ENCODE results near the gene S1PR4. TPM values are rescaled to one million over a fixed set of nuclear protein-coding genes. Genes with fewer than 3 reads are reported as not detected.

Gene S1PR4
- total RNA-seq, 4 donors from 2014 or later = 0.53 to 4.2 (median 1.9) TPM

DNA sequence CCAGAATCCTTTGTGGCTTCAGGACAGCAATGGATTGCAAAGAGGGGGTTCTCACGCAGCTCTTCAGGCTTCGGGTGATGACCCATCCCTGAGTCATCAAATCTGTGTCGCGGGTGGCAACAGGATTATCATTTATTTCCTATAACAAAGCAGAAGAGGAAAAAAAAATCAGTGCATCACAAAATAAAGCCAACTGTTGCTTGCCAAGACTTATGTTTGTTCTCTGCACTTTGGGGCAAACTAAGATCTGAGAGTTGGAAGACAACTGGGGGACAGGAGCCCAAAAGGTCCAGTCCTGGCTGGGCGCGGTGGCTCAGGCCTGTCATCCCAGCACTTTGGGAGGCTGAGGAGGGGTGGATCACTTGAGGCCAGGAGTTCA is 36.3 kb upstream of the S1PR4 start:
- intact Hi-C loops (cut with DNase I) = no loop called here
- DNase-seq = no peak
- H3K27ac ChIP-seq = peak overlapping the region; percentile 64 to 90 (median 88)
- H3K4me3 ChIP-seq = peak overlapping the region in 3 of 4 donors; percentile 4 to 37 (median 25)
- H3K27me3 ChIP-seq = no peaks in the 10 kb centered on the region
- no peaks in the 10 kb centered on the region for H3K9me3 ChIP-seq
- peaks cover 22 to 54% (median 30%) of the 10 kb centered on the region in 3 donors for H3K4me1 ChIP-seq
- 15 to 23% methylated on average over 5 to 6 of the region's 6 CpGs for WGBS, 2 donors
- no peak for TF ChIP-seq CTCF (IDR thresholded peaks at IDR 0.05)
- no peak for TF ChIP-seq POLR2A (IDR thresholded peaks at IDR 0.05)
- peaks cover 0 to 25% (median 0%) of the 10 kb centered on the region in 3 donors for H3K36me3 ChIP-seq

- intact Hi-C loops (cut with DNase I) = no loop called here
- TF ChIP-seq POLR2A (IDR thresholded peaks at IDR 0.05) (no peak), CTCF (IDR thresholded peaks at IDR 0.05) (no peak)
- H3K27me3 ChIP-seq = no peaks in the 10 kb centered on the region
- no peak for DNase-seq
- peak overlapping the region in 1 of 4 donors; percentile 37 for H3K4me3 ChIP-seq
- H3K36me3 ChIP-seq = peaks cover 0 to 25% (median 0%) of the 10 kb centered on the region in 3 donors
- no peaks in the 10 kb centered on the region for H3K9me3 ChIP-seq
- H3K4me1 ChIP-seq = peaks cover 22 to 48% (median 25%) of the 10 kb centered on the region in 3 donors
- peak overlapping the region; percentile 64 to 90 (median 88) for H3K27ac ChIP-seq
- 59 to 63% methylated on average over 10 to 11 of the region's 11 CpGs for WGBS, 2 donors
These were observed 35.7 kb upstream of the S1PR4 start for GRCh38 chr19:3142781-3143337.

DNA sequence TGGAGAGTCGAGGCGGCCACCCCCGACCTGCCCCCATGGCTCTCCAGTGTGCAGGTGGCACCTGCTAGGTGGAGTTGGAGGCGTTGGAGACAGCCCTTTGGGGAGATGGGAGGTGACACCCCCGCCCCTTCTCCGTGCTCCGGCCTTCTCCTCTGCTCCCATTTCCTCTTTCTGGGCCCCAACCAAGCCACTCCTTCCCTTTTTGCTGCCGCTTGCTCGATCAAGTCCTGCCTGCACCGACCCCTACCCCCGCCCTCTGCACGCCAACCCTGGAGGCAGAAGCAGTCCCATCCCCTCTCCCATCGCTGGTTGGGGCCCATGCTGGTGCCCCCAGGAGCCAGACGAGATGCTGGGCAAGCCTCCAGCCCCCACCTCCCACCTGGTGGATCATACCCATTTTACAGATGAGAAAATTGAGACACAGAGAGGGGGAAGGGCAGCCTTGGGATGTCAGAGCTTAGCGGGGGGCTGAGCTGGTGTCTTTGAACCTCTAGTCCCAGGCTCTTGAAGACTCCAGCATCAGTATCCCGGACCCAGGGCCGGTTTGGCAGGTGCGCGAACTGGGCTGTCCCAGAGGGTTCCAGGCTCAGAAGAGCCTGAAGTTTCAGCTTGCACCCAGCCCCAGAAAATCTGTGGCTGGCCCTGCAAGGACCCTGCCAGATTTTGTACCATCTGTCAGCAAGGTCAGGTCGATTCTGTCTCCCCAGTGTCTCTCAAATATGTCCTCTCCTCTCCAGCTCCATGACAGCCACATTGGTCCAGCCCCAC is 32.5 kb upstream of the S1PR4 start:
- Histone ChIP-seq H3K27me3 (peaks cover 0 to 6% (median 0%) of the 10 kb centered on the region in 4 donors), H3K36me3 (peaks cover 0 to 49% (median 6%) of the 10 kb centered on the region in 3 donors), H3K27ac (peak overlapping the region in 2 of 4 donors; percentile 13 to 39), H3K9me3 (no peaks in the 10 kb centered on the region), H3K4me3 (no peak overlapping the region), H3K4me1 (peaks cover 21 to 32% (median 22%) of the 10 kb centered on the region in 3 donors)
- DNase-seq = no peak
- intact Hi-C loops (cut with DNase I) = no loop called here
- TF ChIP-seq POLR2A (IDR thresholded peaks at IDR 0.05) (no peak), CTCF (IDR thresholded peaks at IDR 0.05) (no peak)
- 61 to 75% methylated on average over 14 to 15 of the region's 20 CpGs for WGBS, 2 donors

DNA sequence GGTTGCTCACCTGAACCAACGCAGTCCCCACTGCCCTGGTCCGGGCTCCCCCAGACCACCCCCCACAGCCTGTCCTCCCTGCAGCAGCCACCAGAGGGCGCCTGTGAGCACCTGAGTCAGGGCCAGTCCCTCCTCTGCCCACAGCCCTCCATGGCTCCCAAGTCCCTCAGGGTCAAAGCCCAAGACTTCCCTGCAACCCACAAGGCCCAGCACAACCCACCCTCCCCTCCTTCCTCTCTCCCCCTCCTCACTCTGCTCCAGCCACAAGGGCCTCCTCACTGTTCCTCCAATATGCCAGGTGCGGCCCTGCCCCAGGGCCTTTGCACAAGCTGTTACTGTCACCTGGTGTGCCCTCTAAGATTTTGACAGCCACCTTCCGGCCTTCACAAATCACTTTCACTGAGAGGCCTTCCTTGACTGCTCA is 31.9 kb upstream of the S1PR4 start:
- Histone ChIP-seq H3K36me3 (peaks cover 0 to 55% (median 12%) of the 10 kb centered on the region in 3 donors), H3K4me1 (peaks cover 15 to 26% (median 17%) of the 10 kb centered on the region in 3 donors), H3K27ac (peak overlapping the region in 1 of 4 donors; percentile 39), H3K9me3 (no peaks in the 10 kb centered on the region), H3K27me3 (peaks cover 0 to 6% (median 0%) of the 10 kb centered on the region in 4 donors), H3K4me3 (no peak overlapping the region)
- TF ChIP-seq CTCF (IDR thresholded peaks at IDR 0.05) (peak; percentile 46 to 75 (median 66)), POLR2A (IDR thresholded peaks at IDR 0.05) (no peak)
- intact Hi-C loops (cut with DNase I) = no loop called here
- 59 to 66% methylated on average over 3 to 5 of the region's 5 CpGs for WGBS, 2 donors
- no peak for DNase-seq

- no peak overlapping the region for H3K4me3 ChIP-seq
- H3K36me3 ChIP-seq = peaks cover 0 to 72% (median 16%) of the 10 kb centered on the region in 3 donors
- H3K4me1 ChIP-seq = peaks cover 0 to 9% (median under 1%) of the 10 kb centered on the region in 3 donors
- H3K27ac ChIP-seq = no peak overlapping the region
- intact Hi-C loops (cut with DNase I) = no loop called here
- no peak for DNase-seq
- WGBS, 2 donors = 83 to 100% methylated on average over 5 to 6 of the region's 20 CpGs
- TF ChIP-seq POLR2A (IDR thresholded peaks at IDR 0.05) (no peak), CTCF (IDR thresholded peaks at IDR 0.05) (no peak)
- H3K27me3 ChIP-seq = peaks cover 0 to 6% (median 0%) of the 10 kb centered on the region in 4 donors
- no peaks in the 10 kb centered on the region for H3K9me3 ChIP-seq
These were observed 30.1 kb upstream of the S1PR4 start for GRCh38 chr19:3148503-3148902.
